Skeletal muscle cell (primary cell): ENCODE data around the gene FAM229A.

Source experiments
- DNase-seq: peaks from one replicate; pipeline ENCODE4 v3.0.0-alpha.2; 2010; ENCODE audit warnings: low read depth
- H3K4me3 ChIP-seq: 2 replicates; pipeline ENCODE4 v1.5.1; 2011; ENCODE audit warnings: low read depth, mild to moderate bottlenecking, control low read depth, low read length, moderate library complexity

Gene FAM229A

GRCh38 chr1:32351399-32352238, 10.7 kb downstream of the FAM229A start:
- DNase-seq: peak; percentile 72
- peak overlapping the region; percentile 62 for H3K4me3 ChIP-seq

GRCh38 chr1:32350785-32351398, 11.4 kb downstream of the FAM229A start:
- DNase-seq: no peak
- H3K4me3 ChIP-seq: peak overlapping the region; percentile 62

- peak; percentile 29 for DNase-seq
- H3K4me3 ChIP-seq: no peak overlapping the region
These were observed 13.0 kb downstream of the FAM229A start for GRCh38 chr1:32349211-32349708.

GRCh38 chr1:32346532-32347157, 15.6 kb downstream of the FAM229A start:
- no peak overlapping the region for H3K4me3 ChIP-seq
- no peak for DNase-seq

GRCh38 chr1:32345289-32345827, 16.9 kb downstream of the FAM229A start:
- peak; percentile 43 for DNase-seq
- no peak overlapping the region for H3K4me3 ChIP-seq

GRCh38 chr1:32342704-32343103, 19.6 kb downstream of the FAM229A start:
- no peak for DNase-seq
- H3K4me3 ChIP-seq: no peak overlapping the region

GRCh38 chr1:32341971-32342370, 20.3 kb downstream of the FAM229A start:
- H3K4me3 ChIP-seq: no peak overlapping the region
- DNase-seq: no peak

GRCh38 chr1:32341186-32341757, 21.0 kb downstream of the FAM229A start:
- H3K4me3 ChIP-seq: no peak overlapping the region
- DNase-seq: no peak

GRCh38 chr1:32339363-32339978, 22.8 kb downstream of the FAM229A start:
- no peak for DNase-seq
- H3K4me3 ChIP-seq: no peak overlapping the region

- no peak for DNase-seq
- no peak overlapping the region for H3K4me3 ChIP-seq
These were observed 23.6 kb downstream of the FAM229A start for GRCh38 chr1:32338637-32339145.

- DNase-seq: no peak
- H3K4me3 ChIP-seq: no peak overlapping the region
These were observed 24.2 kb downstream of the FAM229A start for GRCh38 chr1:32337855-32338636.

- no peak for DNase-seq
These were observed 25.2 kb downstream of the FAM229A start for GRCh38 chr1:32336963-32337675.

GRCh38 chr1:32336591-32336932, 25.7 kb downstream of the FAM229A start:
- DNase-seq: no peak
- H3K4me3 ChIP-seq: peak overlapping the region; percentile 82

More at GRCh38 chr1:32336963-32337675, 25.2 kb downstream of the FAM229A start:
- no peak overlapping the region for H3K4me3 ChIP-seq

- H3K4me3 ChIP-seq: peak within 1 kb of the TSS; percentile 82
- no peak for DNase-seq
These were observed 26.3 kb downstream of the FAM229A start, which contains the start of gene MARCKSL1 for GRCh38 chr1:32335790-32336590. Gene MARCKSL1 (minus strand): TSS chr1:32336233. CDS start chr1:32336033, 200 bp downstream.

GRCh38 chr1:32335535-32335789, 26.8 kb downstream of the FAM229A start:
- peak overlapping the region; percentile 82 for H3K4me3 ChIP-seq
- DNase-seq: no peak

- peak overlapping the region; percentile 82 for H3K4me3 ChIP-seq
- DNase-seq: no peak
These were observed 27.3 kb downstream of the FAM229A start for GRCh38 chr1:32334864-32335534.
